Right ventricle myocardium superior (tissue), 1 donor: Measurements from ENCODE around the gene KIAA1328. TPM values are rescaled to one million over a fixed set of nuclear protein-coding genes. Genes with fewer than 3 reads are reported as not detected.

Experiments used
- ATAC-seq: fragments of 200-7000 bp; cut with Tn5 transposase; one replicate; pipeline ENCODE4 v1.9.1; 2020; ENCODE audit warnings: mild to moderate bottlenecking; ENCODE audit not compliant: poor library complexity
- DNase-seq: peaks from one replicate; pipeline ENCODE4 v3.0.0-alpha.2; 2020
- intact Hi-C: fragments of 100-400 bp; cut with DNase I; formaldehyde crosslinking; loops from one replicate; pipeline ENCODE4 v1.11.2; 2022
- total RNA-seq: library from RNA; stranded (reverse); fragmentation: NEBNext Ultra II Directional; extraction: Animal tissue kit (Norgen Biotek cat#: 25700); gene quantifications from one replicate; pipeline ENCODE4 v1.2.1, GENCODE V29; 2021
- donor health status: DM: no; HTN: yes; CAD: no; lungs with severe emphysema.

The KIAA1328 gene
- total RNA-seq, 1 donor from 2014 or later = 3.6 TPM

- intact Hi-C loops = no loop called here
- DNase-seq (no peak), ATAC-seq (no peak)
Observed at GRCh38 chr18:37231251-37231650, 402.3 kb downstream of the KIAA1328 start.

DNA sequence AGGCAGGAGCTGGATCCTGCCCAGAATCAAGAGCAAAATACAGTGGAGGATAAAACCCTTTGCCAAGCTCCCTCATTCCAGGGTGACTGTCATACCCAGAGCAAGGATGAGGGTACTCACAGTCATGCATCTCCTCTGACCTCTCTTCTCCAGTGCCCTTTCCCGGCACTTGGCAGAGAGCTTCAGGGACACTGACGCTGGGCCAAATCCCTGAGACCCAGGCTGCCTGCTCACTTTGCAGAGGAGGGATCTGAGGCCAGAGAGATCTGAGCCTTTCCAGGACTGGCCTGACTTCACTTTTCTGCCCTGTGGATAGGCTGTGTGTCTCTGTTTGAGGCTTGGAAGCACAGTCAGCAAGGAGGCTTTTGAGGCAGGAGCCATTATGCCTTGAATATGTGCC is 406.7 kb downstream of the KIAA1328 start:
- ATAC-seq (peak; percentile 82), DNase-seq (no peak)
- intact Hi-C loops = no loop called here

DNA sequence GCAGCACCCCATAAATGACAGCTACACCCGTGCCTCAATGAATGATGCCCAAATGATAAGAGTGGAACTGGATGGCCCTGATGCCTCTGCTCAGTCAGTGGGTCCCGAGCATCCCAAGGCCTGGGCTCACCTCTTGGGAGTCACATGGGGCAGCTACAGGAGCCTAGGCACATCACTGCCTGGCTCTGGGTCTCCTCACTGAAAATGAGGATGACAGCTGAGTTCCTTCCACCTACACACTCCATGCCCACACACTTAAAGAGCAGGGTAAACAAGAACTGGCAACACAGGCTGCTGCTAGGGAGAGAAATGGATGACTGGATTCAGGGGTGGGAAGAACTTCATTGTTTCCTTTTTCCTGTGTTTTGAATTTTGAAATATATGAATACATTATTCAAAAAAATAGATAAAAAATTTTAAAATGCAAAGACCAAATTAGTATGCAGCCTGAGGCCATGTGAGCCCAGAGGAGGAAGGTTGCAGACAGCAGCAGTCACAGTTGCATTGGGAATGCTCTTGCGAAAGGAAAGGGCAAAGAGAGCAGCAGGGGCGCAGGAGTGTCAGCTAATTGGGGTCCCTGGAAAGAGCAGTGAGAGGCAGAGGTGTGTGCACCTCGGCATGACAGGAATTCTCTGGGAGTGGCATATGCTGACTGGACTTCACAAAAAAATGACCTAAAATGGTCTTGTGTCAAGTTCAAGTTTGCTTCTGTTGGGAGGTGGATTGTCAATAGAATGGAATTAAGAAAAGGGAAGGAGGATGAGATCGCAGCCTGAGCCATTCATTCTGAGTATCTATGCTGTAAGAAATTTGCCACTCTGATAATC is 409.6 kb downstream of the KIAA1328 start:
- peak; percentile 10 for DNase-seq
- intact Hi-C loops = no loop called here
- ATAC-seq = no peak

GRCh38 chr18:37242091-37242490 is 413.2 kb downstream of the KIAA1328 start:
- DNase-seq (no peak), ATAC-seq (no peak)
- intact Hi-C loops = no loop called here

DNA sequence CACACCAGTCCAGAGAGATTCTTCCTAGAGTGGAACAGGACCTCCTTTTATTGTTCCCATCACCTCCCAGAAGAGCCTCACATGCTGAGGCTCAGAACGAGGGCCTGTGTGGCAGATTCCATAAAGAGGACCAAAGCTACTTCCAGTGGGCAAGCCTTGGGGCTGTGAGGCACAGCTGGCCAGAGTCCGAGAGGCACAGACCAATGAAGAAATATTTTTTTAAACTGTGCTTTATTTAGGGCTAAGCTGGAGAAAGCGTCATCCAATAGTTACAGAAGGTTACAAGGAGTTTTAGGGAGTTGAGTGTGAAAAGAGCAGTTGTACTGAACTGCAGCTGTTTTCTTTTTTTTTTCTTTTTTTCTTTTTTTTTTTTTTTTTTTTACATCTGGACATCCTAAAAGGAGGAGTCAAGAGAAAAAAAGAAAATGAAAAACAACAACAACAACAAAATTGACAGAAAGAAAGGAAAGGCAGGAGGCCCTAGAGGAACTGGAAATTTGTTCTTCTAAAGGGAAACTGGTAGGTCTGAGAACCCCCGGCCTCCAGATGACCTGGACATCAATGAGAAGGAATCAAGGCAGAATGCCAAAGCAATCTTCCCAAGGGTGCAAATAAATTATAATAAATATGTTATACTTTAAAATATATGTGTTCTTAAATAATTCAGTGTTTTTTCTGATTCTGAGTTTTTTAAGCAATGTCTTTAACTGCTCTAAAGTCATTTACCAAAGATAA is 414.1 kb downstream of the KIAA1328 start:
- intact Hi-C loops = no loop called here
- ATAC-seq (no peak), DNase-seq (peak; percentile 26)

- DNase-seq (peak; percentile 33), ATAC-seq (no peak)
- intact Hi-C loops = no loop called here
Observed at GRCh38 chr18:37243741-37244140, 414.8 kb downstream of the KIAA1328 start.

DNA sequence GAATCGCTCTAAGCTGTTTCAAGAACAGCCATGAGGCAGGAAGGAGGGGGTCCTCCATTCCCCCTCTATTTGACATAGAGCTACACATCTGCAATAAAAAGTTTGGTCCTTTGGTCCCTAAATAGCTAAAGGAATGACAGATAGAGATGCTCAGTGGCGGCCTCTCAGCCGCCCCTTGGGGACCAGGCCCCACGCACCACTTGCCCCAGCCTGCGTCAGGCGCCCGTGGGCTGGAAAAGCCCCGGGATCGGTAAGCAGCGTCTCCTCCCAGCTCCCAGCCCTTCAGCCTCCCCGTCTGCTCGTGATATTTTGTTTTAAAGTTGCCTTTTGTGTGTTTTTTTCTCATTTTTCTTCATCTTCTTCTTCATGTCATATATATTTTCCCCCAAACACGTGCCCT is 415.7 kb downstream of the KIAA1328 start:
- ATAC-seq (no peak), DNase-seq (no peak)
- intact Hi-C loops = no loop called here

GRCh38 chr18:37246779-37247340 is 417.9 kb downstream of the KIAA1328 start:
- ATAC-seq (no peak), DNase-seq (no peak)
- intact Hi-C loops = no loop called here

DNA sequence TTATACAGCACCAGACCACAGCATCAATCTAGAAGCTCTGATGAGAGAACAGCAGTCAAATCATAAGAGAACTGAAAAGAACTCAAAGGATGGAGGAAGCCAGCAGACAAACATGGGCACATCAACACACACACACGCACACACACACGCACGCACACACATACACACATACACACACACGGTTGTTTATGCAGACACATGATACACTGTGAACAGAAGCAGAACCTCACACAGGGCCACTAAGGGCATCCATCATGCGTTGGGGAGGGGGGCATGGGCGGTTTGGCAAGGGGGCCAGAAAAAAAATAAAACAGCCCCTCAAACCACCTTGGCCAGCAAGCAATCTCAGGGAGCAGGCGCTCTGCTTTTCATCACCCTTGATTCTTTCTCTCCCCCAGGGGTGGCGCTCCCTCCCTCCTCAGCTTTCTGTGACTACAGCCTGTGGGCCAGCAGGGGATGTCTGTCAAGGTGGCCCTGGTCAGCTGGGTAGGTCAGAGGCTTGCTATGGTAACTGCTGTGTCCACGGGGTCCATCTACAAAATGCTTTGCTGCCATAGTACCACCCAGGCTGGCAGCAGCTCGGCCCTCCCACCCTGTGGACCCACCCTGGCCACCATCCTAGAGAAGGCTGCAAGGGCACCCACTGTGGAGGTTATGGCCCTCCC is 418.7 kb downstream of the KIAA1328 start:
- ATAC-seq = no peak
- no peak for DNase-seq
- intact Hi-C loops = no loop called here

- ATAC-seq (no peak), DNase-seq (no peak)
- intact Hi-C loops = no loop called here
Observed at GRCh38 chr18:37248281-37248680, 419.4 kb downstream of the KIAA1328 start.

- no peak for DNase-seq
- no peak for ATAC-seq
- intact Hi-C loops = no loop called here
Observed at GRCh38 chr18:37249171-37249886, 420.4 kb downstream of the KIAA1328 start.

DNA sequence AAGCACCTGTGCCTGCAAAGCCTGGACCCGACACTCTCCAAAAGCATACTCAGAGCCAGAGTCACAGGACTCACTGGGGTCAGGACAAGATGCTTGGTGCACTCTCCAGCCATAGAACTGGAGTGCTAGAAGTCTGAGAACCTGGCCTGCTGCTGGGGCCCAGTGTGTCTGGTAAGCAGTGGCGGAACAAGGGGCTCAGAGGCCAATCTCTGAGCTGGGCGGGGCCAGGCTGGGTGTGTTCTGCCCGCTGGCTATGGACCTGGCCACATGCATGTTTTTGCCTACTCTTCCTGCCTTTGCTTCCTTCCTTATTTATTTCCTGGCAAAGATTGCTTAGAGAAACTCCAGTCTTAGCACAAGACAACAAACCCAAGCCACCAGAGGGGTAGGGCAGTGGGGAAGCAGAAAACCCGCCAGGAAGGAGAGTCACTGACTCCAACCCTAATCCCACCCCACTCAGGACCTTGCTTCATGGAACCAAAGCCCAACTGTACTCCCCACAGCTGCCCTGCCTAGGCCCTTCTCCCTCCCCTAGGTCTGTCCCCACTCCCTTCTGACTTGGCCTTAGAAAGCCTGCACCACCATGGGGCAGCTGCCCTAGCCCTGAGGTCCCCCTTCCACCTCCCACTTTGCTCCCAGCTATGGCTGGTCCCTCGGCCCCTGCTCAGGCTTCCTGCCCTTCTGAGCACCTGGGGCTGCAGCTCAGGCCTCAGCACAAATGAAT is 421.1 kb downstream of the KIAA1328 start:
- DNase-seq (no peak), ATAC-seq (no peak)
- intact Hi-C loops = no loop called here

DNA sequence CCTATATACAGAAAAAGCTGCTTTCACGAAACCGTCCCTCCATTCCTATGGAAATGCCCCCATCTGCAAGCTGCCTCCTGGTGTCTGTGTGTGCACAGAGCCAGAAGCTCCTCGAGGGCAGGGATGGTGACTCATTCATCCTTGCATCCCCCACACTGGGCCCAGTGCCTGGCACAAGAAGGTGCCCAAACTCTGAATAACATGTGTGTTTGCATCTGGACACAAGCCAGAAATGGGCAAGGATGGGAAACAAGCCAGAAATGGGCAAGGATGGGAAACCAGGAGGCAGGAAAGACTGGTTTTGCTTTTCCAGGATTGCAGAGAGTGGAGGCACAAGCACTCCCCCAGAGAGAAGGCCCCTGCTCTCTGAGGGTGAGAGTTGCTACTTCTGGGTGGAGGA is 422.8 kb downstream of the KIAA1328 start:
- intact Hi-C loops = no loop called here
- no peak for DNase-seq
- ATAC-seq = no peak

GRCh38 chr18:37252342-37252741 is 423.4 kb downstream of the KIAA1328 start:
- DNase-seq = no peak
- intact Hi-C loops = no loop called here
- ATAC-seq = no peak

- no peak for DNase-seq
- intact Hi-C loops = no loop called here
- no peak for ATAC-seq
Observed at GRCh38 chr18:37252854-37253393, 424.0 kb downstream of the KIAA1328 start.

DNA sequence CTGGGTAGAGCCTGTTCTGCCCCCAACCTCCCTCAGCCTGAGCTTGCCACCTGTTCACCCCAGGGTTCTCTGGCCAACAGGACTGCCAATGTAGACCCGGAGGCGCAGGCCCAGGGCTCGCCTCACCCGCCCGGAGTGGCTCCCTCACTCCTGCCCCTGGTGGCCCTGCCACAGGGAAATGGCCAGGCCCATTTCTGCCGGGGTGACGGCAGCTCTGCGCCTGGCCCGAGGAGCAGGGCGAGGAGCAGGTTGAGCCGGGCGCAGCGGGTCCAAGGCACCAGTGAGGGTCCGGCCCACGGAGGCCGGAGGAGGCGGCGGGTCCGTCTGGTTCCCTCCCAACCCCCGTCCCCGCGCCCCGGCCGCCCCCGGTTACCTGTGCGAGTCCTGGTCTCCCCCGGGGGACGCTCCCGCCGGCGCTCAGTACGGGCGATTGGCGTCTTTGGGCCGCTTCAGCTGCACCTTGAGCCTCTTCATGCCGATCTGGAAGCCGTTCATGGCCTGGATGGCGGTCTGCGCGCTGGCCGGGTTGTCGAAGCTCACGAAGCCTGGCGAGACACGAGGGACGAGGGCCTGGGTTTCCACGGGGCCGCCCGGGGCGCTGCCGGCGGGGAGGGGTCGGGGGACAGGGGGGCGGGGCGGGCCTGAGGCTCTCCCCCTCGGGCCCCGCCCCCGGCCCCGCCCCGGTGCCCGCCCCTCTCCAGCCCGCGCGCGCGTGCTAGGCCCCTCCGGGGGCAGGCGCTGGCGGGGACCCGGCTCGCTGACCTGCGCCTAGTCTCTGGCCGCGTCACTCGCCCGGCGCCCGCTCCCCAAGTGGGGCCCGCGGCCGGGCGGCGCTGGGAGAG is 424.7 kb downstream of the KIAA1328 start:
- intact Hi-C loops = no loop called here
- DNase-seq (no peak), ATAC-seq (peak; percentile 72)

DNA sequence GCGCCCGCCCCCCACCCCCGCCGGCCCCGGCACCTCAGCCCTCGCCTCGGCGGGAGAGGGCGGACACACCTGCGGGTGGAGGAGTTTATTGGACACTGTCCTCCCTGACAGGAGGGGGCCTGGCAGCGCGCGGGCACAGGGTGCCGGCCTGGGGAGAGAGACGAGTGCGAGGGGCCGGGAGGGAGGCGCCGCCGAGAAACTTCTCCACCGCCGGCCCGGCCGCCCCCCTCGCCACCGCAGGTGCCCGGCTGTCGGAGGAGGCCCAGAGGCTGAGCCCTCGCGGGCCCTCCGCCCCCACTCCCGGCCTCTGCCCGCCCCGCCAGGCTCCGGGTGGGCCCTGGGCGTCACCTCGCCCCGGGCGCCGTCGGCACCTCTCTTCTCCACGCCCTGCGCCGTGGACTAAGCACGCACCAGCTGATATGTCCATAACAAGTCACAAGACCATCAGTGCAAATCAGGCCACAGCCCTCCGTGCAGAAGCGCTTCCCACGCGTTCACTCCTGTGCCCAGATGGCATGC is 425.4 kb downstream of the KIAA1328 start:
- DNase-seq (no peak), ATAC-seq (peak; percentile 44)
- intact Hi-C loops = no loop called here
